ENCODE measurements around the gene HTR2A. TPM values are rescaled to one million over a fixed set of nuclear protein-coding genes. Genes with fewer than 3 reads are reported as not detected.

Gene HTR2A
- polyA plus RNA-seq = 0.20 TPM in 1 of 2 replicates, not detected in the other
- polyA minus RNA-seq = 0.35 and 0.49 TPM in 2 replicates

GRCh38 chr13:46896341-46897137 lies at the start of gene HTR2A:
HTR2A (minus strand) TSS chr13:46897053; CDS start chr13:46895906, 1,147 bp downstream.
- H3K79me2 ChIP-seq (replicated peaks; ENCODE audit: insufficient read depth, low read length) = no peaks in the 10 kb centered on the region
- no peaks in the 10 kb centered on the region for H4K20me1 ChIP-seq (ENCODE audit: insufficient read depth)
- no peak within 1 kb of the TSS for H3K27ac ChIP-seq (ENCODE audit: low read length)
- TF ChIP-seq MXI1 (conservative IDR thresholded peaks at IDR 0.05; ENCODE audit: poor library complexity, severe bottlenecking) (no peak), TAF1 (IDR thresholded peaks at IDR 0.05; ENCODE audit: low read depth) (no peak), CTCF (IDR thresholded peaks at IDR 0.05; ENCODE audit: poor library complexity, severe bottlenecking) (no peak), EP300 (conservative IDR thresholded peaks at IDR 0.05; ENCODE audit: poor library complexity, severe bottlenecking) (no peak), POLR2AphosphoS5 (IDR thresholded peaks at IDR 0.05) (no peak), REST (IDR thresholded peaks at IDR 0.05; ENCODE audit: borderline replicate concordance) (no peak), EZH2 (IDR thresholded peaks at IDR 0.05; ENCODE audit: borderline replicate concordance, insufficient read depth, low read length, poor library complexity, severe bottlenecking) (no peak), SMC3 (conservative IDR thresholded peaks at IDR 0.05; ENCODE audit: poor library complexity) (no peak), RAD21 (conservative IDR thresholded peaks at IDR 0.05) (no peak)
- no peak within 1 kb of the TSS for H3K9ac ChIP-seq (ENCODE audit: low read length)
- peak within 1 kb of the TSS; percentile 30 for H3K4me2 ChIP-seq (ENCODE audit: low read length)
- H2AFZ ChIP-seq (ENCODE audit: low read depth, low read length) = no peak within 1 kb of the TSS
- no peaks in the 10 kb centered on the region for H3K27me3 ChIP-seq (ENCODE audit: insufficient read depth, low read depth, low read length)
- H3K9me3 ChIP-seq (ENCODE audit: low read length) = no peaks in the 10 kb centered on the region
- no peaks in the 10 kb centered on the region for H3F3A ChIP-seq (ENCODE audit: insufficient read depth, low read length, poor library complexity, severe bottlenecking)
- no peaks in the 10 kb centered on the region for H3K9me2 ChIP-seq (ENCODE audit: insufficient read depth, low read length)
- H3K4me3 ChIP-seq (ENCODE audit: low read length) = peak within 1 kb of the TSS; percentile 48
- no peaks in the 10 kb centered on the region for H3K36me3 ChIP-seq (ENCODE audit: insufficient read depth, low read length)

GRCh38 chr13:46936525-46936924 lies 39.7 kb upstream of the HTR2A start:
- TF ChIP-seq EP300 (conservative IDR thresholded peaks at IDR 0.05; ENCODE audit: poor library complexity, severe bottlenecking) (no peak), POLR2AphosphoS5 (IDR thresholded peaks at IDR 0.05) (no peak), RAD21 (conservative IDR thresholded peaks at IDR 0.05) (no peak), TAF1 (IDR thresholded peaks at IDR 0.05; ENCODE audit: low read depth) (no peak), SMC3 (conservative IDR thresholded peaks at IDR 0.05; ENCODE audit: poor library complexity) (no peak), MXI1 (conservative IDR thresholded peaks at IDR 0.05; ENCODE audit: poor library complexity, severe bottlenecking) (no peak), REST (IDR thresholded peaks at IDR 0.05; ENCODE audit: borderline replicate concordance) (no peak), CTCF (IDR thresholded peaks at IDR 0.05; ENCODE audit: poor library complexity, severe bottlenecking) (no peak), EZH2 (IDR thresholded peaks at IDR 0.05; ENCODE audit: borderline replicate concordance, insufficient read depth, low read length, poor library complexity, severe bottlenecking) (no peak)
- no peaks in the 10 kb centered on the region for H3K9me2 ChIP-seq (ENCODE audit: insufficient read depth, low read length)
- H2AFZ ChIP-seq (ENCODE audit: low read depth, low read length) = no peak overlapping the region

More at GRCh38 chr13:46936525-46936924, 39.7 kb upstream of the HTR2A start:
- no peaks in the 10 kb centered on the region for H3F3A ChIP-seq (ENCODE audit: insufficient read depth, low read length, poor library complexity, severe bottlenecking)
- H3K27me3 ChIP-seq (ENCODE audit: insufficient read depth, low read depth, low read length) = no peaks in the 10 kb centered on the region
- H3K9ac ChIP-seq (ENCODE audit: low read length) = no peak overlapping the region
- H3K4me3 ChIP-seq (ENCODE audit: low read length) = no peak overlapping the region
- H3K79me2 ChIP-seq (replicated peaks; ENCODE audit: insufficient read depth, low read length) = no peaks in the 10 kb centered on the region
- H3K4me2 ChIP-seq (ENCODE audit: low read length) = no peak overlapping the region
- H4K20me1 ChIP-seq (ENCODE audit: insufficient read depth) = no peaks in the 10 kb centered on the region
- H3K36me3 ChIP-seq (ENCODE audit: insufficient read depth, low read length) = no peaks in the 10 kb centered on the region
- H3K27ac ChIP-seq (ENCODE audit: low read length) = no peak overlapping the region
- no peaks in the 10 kb centered on the region for H3K9me3 ChIP-seq (ENCODE audit: low read length)
